Stomach smooth muscle (tissue), 2 donors: ENCODE measurements around the gene CLDN7.
A peak's percentile ranks its signal among the peaks of the same experiment; 100 is the strongest.

Experiments used
- H3K27ac ChIP-seq: one replicate; pipeline ENCODE4 v1.7.0; 2013; ENCODE audit warnings: mild to moderate bottlenecking, low read length, inconsistent platforms
- H3K27me3 ChIP-seq, 2 donors: one replicate each; pipeline ENCODE4 v1.7.0; 2013; ENCODE audit warnings: low read length in 2 of 2; ENCODE audit not compliant: insufficient read depth in 2 of 2, control insufficient read depth in 1 of 2
- H3K36me3 ChIP-seq, 2 donors: one replicate each; pipeline ENCODE4 v1.7.0; 2013; ENCODE audit warnings: low read length in 2 of 2; ENCODE audit not compliant: control insufficient read depth in 2 of 2, insufficient read depth in 2 of 2
- H3K4me1 ChIP-seq: one replicate; pipeline ENCODE4 v1.7.0; 2013; ENCODE audit warnings: low read length; ENCODE audit not compliant: control insufficient read depth, insufficient read depth
- H3K4me3 ChIP-seq, 2 donors: one replicate each; pipeline ENCODE4 v1.7.0; 2013; ENCODE audit warnings: low read length in 2 of 2
- H3K9ac ChIP-seq, 2 donors: one replicate each; pipeline ENCODE4 v1.7.0; 2013; ENCODE audit warnings: low read length in 2 of 2, mild to moderate bottlenecking in 1 of 2
- H3K9me3 ChIP-seq, 2 donors: one replicate each; pipeline ENCODE4 v1.7.0; 2013; ENCODE audit warnings: low read length in 2 of 2; ENCODE audit not compliant: control insufficient read depth in 2 of 2
- donor health status: healthy.
- donor health status: Pancreatic carcinoma.

Gene CLDN7

DNA sequence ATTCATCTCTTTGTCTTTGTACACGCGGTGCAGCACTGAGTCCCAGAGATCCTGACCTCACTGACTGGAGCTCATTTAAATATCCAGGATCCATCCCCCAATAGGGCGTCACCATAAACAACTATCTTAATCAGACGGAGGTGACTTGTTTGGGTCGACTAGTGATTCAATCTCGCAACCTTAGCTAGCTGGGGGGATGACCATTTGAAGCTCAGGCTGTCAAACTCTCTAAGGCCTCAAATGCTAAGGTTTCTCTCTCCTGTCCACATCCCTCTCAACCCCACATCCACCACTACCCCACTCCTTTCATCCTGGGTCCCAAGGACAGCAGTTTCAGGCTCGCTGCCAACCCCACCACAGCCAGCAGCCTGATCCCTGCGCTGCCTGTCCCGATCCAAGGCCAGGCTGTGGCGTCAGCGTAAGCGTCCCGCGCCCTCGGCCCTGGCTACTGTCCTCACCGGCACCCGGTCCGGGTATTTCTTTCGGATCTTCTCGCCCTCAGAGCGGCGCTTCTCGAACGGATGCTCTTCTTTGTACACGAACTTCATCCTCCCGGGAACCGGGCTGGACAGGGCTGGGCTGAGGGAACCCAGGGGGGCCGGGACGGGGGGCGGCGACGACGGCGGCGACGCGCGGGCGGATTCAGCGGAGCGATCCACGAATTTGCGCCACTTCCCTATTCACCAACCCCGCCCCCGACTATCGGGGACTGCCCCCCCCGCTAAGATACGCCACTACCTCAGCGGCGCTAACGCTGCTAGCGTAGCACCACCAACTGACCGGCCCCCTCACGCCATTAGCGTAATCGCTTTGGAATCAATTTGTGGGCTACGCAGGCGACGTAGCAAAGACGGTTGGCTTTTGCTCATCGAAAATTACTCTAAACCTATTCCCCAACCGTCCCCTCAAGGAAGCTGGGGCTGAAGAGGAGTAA is 20.2 kb downstream of the CLDN7 start, which contains the start of gene GABARAP:
Gene GABARAP, minus strand, starts transcription at position 667 of the 934 bp plus-strand sequence. Its CDS starts 119 bp downstream, at position 548.
- H3K4me3 ChIP-seq = peak within 1 kb of the TSS; percentile 92 to 96
- no peaks in the 10 kb centered on the region for H3K27me3 ChIP-seq
- no peaks in the 10 kb centered on the region for H3K9me3 ChIP-seq
- H3K36me3 ChIP-seq = peaks cover 27 to 30% of the 10 kb centered on the region in 2 donors
- H3K4me1 ChIP-seq = peaks cover 37% of the 10 kb centered on the region
- peak within 1 kb of the TSS; percentile 91 to 99 for H3K9ac ChIP-seq
- peak within 1 kb of the TSS; percentile 95 for H3K27ac ChIP-seq

- peaks cover 42% of the 10 kb centered on the region for H3K4me1 ChIP-seq
- H3K27ac ChIP-seq = peak overlapping the region; percentile 95
- peak overlapping the region; percentile 92 to 96 for H3K4me3 ChIP-seq
- peak overlapping the region; percentile 91 to 99 for H3K9ac ChIP-seq
- H3K36me3 ChIP-seq = peaks cover 21% of the 10 kb centered on the region in 2 donors
- H3K27me3 ChIP-seq = no peaks in the 10 kb centered on the region
- H3K9me3 ChIP-seq = no peaks in the 10 kb centered on the region
These were observed 21.1 kb downstream of the CLDN7 start for GRCh38 chr17:7241090-7241733.

GRCh38 chr17:7240375-7240774 is 21.9 kb downstream of the CLDN7 start:
- H3K4me1 ChIP-seq = peaks cover 44% of the 10 kb centered on the region
- peaks cover 22 to 24% of the 10 kb centered on the region in 2 donors for H3K36me3 ChIP-seq
- peak overlapping the region; percentile 25 for H3K27ac ChIP-seq
- H3K27me3 ChIP-seq = no peaks in the 10 kb centered on the region
- peak overlapping the region; percentile 92 to 96 for H3K4me3 ChIP-seq
- peak overlapping the region in 1 of 2 donors; percentile 6 for H3K9ac ChIP-seq
- no peaks in the 10 kb centered on the region for H3K9me3 ChIP-seq

DNA sequence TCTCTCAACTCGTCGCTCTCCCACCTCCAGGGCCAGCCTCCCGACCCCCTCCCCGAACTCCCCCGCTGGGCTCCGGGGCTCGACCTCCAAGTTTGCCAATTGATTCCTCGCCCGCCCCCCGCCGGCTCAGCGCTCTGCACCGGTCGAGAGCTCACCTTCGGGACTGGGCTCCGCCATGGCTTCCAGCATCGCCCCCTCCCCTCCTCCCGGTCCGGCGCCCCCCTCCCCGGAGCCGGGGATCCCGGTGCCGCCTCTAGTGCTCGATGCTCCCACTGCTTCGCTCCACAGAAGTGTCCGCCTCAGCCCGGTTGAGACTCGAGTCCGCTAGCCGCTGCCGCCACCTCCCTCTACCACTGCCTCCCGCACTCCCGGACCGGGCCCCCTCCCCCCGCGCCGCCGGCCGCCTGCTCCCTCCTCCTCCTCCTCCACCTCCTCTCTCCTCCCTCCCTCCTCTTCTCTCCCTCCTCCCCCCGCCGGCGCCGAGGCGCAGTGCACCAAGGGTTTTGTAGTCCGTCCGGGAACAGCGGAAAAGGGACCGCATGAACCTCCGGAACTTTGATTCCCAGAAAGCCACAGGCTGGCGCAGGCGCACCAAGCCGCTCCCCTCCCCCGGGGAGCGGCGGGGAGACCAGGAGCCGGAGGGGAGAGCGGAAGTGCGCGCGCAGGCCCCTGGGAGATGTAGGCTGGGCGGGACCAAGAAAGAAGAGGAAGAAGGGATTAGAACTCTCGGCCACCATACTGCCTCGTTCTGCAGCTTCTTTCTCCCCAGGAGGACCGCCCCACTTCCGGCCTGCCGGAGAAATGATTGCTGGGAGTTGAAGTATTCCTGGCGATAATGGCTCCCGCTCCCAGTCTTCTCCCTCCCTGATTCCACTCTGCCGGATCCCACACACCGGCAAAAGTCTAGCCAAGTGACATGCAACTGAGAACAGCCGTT is 22.9 kb downstream of the CLDN7 start, which contains the start of gene PHF23:
Gene PHF23, minus strand, starts transcription at position 367 of the 937 bp plus-strand sequence. Its CDS starts 178 bp downstream, at position 189.
- H3K4me1 ChIP-seq = peaks cover 54% of the 10 kb centered on the region

DNA sequence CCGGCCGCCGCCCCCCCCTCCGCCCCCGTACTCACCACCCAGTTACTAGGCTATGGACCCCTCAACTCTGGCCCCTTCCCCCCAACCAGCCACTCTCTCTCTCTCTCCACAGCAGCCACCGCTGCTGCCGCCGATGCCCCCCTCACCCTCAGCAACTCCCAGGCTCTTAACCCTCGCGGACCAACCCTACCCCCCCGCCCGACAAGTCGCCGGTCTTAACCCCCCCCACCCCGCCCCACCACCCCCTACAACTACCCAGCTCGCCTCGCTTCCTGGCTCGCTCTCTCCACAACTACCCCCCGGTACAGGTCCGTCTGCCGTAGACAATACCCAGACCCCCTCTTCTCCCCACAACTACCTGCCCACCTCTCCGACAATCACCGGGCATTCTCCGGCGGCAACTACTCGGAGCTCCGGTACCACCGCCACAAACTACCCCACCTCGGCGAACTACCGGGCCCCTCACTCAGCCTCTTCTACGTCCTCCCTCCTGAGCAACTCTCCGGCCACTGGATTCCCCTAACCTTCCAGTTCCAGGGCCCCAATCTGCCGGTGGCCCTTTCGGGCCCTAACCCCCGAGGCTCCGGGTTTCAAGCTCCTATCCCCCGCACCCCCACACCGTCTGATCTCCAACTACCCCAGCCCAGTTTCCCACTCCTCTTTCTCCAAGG is 23.7 kb downstream of the CLDN7 start:
- Histone ChIP-seq H3K36me3 (peaks cover 19 to 20% of the 10 kb centered on the region in 2 donors), H3K4me3 (peak overlapping the region; percentile 92 to 96), H3K9ac (peak overlapping the region; percentile 87 to 92), H3K4me1 (peaks cover 53% of the 10 kb centered on the region), H3K27me3 (no peaks in the 10 kb centered on the region), H3K9me3 (no peaks in the 10 kb centered on the region), H3K27ac (peak overlapping the region; percentile 88)

More for the DNA sequence above, 22.9 kb downstream of the CLDN7 start, which contains the start of gene PHF23:
- Histone ChIP-seq H3K36me3 (peaks cover 21 to 24% of the 10 kb centered on the region in 2 donors), H3K9me3 (no peaks in the 10 kb centered on the region), H3K27ac (peak within 1 kb of the TSS; percentile 88), H3K27me3 (no peaks in the 10 kb centered on the region), H3K9ac (peak within 1 kb of the TSS; percentile 87 to 92), H3K4me3 (peak within 1 kb of the TSS; percentile 92 to 96)

GRCh38 chr17:7237761-7238419 is 24.4 kb downstream of the CLDN7 start:
- H3K36me3 ChIP-seq = peaks cover 19 to 20% of the 10 kb centered on the region in 2 donors
- peak overlapping the region; percentile 73 for H3K27ac ChIP-seq
- H3K9me3 ChIP-seq = no peaks in the 10 kb centered on the region
- H3K9ac ChIP-seq = peak overlapping the region in 1 of 2 donors; percentile 62
- H3K4me3 ChIP-seq = peak overlapping the region; percentile 54 to 96
- H3K27me3 ChIP-seq = no peaks in the 10 kb centered on the region
- peaks cover 54% of the 10 kb centered on the region for H3K4me1 ChIP-seq

DNA sequence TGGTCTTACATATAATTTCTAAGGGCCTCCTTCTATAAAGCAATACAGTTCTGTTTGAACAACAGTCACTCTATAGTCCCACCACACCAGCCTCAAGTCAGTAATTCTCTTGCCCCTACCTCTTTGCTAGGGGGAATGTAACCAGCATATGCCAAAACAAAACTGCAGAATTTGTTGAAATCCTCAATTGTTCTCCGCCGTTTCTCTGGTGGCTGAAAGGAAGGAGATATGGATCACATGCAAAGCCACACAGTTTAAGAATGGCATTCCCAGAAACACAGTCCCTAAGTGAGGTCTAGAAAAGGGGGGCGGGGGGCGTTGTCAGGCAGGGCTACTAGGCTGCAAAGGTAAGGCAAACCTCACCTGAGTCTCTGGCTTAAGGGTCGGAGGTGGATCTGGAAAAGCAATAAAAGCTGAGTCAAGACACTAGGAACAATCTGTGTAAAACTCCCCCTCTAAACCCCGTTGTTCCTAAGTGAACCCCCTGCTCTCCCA is 25.0 kb downstream of the CLDN7 start:
- H3K27ac ChIP-seq = peak overlapping the region; percentile 73
- no peaks in the 10 kb centered on the region for H3K27me3 ChIP-seq
- peaks cover 54% of the 10 kb centered on the region for H3K4me1 ChIP-seq
- H3K36me3 ChIP-seq = peaks cover 19 to 20% of the 10 kb centered on the region in 2 donors
- H3K4me3 ChIP-seq = peak overlapping the region; percentile 54 to 96
- H3K9me3 ChIP-seq = no peaks in the 10 kb centered on the region
- peak overlapping the region; percentile 51 to 62 for H3K9ac ChIP-seq

DNA sequence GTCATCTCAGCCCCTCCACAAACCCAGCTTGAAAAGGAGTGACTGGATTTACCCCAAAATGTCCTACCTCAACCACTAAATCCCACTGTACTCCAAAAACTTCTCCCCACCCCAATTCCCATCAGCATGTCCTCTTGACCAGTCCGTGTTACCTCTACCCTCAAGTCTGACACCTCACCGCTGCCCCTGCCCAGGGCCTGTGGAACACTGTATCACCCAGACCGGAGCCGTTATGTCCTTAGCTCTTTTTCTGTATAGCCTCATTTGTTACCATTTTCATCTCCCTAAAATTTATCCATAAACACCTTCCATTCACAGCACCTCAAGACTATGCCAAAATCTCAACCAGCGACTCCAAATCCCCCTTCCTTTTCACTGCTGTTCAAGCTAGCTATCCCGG is 25.5 kb downstream of the CLDN7 start:
- H3K4me3 ChIP-seq = peak overlapping the region; percentile 54 to 96
- peak overlapping the region; percentile 73 for H3K27ac ChIP-seq
- H3K27me3 ChIP-seq = no peaks in the 10 kb centered on the region
- H3K4me1 ChIP-seq = peaks cover 57% of the 10 kb centered on the region
- peaks cover 19 to 20% of the 10 kb centered on the region in 2 donors for H3K36me3 ChIP-seq
- H3K9me3 ChIP-seq = no peaks in the 10 kb centered on the region
- H3K9ac ChIP-seq = peak overlapping the region; percentile 13 to 62
